IPS DF 19.7 (cell line): ENCODE measurements around the gene LEUTX.
"Not testable (repeated sequence)": the region's sequence is repeated elsewhere in the genome, so short reads cannot be mapped to it uniquely, and the experiment has no call there.

ENCODE experiments used
- DNase-seq: peaks from one replicate; pipeline ENCODE4 v3.0.0-alpha.2; 2013; ENCODE audit warnings: low read depth, low spot score

The LEUTX gene, protein sequence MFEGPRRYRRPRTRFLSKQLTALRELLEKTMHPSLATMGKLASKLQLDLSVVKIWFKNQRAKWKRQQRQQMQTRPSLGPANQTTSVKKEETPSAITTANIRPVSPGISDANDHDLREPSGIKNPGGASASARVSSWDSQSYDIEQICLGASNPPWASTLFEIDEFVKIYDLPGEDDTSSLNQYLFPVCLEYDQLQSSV

DNA sequence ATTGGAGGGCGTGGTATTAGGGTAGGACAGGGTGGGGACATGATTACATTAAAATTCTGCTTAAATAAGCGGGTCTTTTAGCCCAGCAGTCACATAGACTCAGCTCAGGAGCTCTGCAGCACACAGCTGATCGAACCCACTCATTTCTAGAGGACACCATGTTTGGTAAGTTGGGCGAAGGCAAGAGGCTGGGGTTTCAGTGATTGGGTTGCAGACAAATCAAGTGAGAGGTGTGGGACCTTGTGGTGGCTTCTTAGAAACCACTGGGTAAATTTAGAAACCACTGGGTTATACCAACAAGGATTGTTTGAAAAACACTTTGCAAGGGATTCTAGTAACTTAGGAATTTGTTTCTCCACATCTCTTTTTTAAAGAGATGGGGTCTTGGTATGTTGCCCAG lies at the start of gene LEUTX:
Gene LEUTX (plus strand): TSS at position 92 of the 400 bp plus-strand sequence. CDS start 67 bp downstream, at position 159.
- DNase-seq, result no peak

DNA sequence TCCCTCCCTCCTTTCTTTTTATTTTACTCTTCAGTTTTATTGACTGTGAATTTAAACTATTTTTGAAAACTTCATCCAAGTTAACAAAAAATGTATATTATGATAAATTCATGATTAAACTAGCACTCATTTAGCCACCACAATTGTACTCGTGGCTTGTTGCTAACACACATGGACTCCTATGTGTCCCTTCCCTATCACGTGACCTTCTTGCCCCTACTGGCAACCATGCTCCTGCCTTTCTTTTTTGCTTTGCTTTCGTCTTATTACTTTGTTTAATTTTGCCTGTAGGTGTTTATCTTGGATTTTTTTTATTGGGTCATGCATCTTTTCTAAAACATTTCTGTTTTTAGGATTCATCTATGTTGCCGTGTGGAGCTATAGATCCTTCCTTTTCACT lies 49.1 kb upstream of the LEUTX start:
- DNase-seq, result no peak

DNA sequence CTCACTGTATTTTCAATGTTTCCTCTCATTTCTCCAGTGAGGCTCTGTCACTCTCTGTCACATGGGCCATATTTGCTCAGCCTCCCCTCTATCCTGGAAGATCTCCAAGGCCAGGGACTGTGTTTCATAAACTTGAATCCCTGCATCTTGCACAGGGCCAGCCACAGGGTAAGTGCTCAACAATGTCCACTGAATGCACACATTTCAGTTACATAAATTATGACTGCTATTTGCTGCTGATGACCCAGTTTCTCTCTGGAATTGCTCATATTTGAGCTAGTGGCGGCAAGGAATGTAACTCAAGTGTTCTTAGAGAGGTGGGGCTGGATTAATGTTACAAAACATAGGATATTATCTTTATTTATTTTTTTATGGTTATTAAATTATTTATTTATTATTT lies 47.0 kb upstream of the LEUTX start:
- DNase-seq, result no peak

DNA sequence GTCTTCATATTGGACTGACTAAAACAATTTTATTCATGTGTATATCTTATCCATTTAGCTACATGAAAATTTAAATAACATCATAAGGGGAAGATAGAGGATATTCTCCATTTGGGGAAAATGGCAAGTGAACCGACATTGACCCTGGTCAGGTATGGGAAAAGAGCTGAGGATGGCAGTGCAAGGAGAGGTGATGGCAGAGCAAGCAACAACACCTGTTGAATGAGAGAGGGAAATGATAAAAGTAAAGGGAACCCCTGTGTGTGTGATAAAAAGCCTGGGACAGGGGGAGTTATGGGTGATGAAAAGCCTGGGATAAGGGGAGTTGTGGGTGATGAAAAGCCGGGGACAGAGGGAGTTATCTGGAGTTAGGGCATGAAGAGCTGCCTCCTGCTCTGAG lies 44.8 kb upstream of the LEUTX start:
- no peak for DNase-seq

DNA sequence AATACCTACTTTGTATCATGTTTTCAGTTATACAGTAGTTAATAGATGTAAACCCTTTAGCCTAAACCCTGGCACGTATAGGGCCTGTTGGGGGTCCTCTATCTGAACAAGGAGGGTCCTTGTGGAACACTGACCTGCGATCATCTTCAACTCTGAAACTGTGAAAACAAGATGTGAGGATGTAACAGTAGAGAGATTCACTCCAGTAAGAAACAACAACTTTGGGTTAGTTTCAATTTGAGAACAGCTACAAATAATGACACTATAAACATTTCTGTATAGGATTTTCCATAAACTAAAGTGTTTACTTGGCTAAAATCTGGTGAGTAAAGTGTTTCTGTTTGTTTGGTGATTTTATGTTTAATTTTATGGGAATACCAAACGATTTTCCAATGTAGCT lies 43.0 kb upstream of the LEUTX start:
- DNase-seq, result no peak

DNA sequence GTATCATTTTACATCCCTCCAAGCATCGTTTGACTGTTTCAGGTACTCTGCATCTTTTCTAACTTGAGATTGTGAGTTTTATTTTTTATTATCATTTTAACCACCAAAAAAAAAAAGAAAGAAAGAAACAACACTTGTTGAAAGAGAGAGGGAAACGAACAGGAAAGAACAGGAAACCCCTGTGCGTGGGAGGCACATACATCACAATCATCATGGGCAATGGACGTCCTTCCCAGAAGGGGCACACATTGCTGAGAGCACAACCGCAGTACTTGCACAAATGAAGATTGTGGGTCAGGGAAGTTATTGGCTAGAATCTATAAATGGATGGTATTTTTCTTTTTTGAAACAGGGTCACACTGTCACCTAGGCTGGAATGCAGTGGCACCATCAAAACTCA lies 42.6 kb upstream of the LEUTX start:
- no peak for DNase-seq

DNA sequence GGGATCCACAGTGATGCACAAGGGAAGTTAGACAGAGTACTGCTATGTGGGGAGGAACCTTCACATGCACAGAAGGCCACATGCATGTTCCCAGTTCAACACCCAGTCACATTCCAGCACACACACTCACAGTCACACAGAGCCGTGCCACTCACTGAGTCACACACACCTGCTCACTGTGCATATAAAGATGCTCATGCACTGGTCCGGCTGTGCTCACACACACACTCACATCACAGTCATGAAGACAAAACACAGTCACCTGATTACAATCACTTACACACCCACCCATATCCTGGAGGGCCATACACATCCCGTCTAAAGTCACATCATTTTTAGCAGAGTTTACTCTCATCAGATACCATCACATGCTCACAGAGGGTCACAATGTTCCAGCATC lies 41.3 kb upstream of the LEUTX start:
- no peak for DNase-seq

DNA sequence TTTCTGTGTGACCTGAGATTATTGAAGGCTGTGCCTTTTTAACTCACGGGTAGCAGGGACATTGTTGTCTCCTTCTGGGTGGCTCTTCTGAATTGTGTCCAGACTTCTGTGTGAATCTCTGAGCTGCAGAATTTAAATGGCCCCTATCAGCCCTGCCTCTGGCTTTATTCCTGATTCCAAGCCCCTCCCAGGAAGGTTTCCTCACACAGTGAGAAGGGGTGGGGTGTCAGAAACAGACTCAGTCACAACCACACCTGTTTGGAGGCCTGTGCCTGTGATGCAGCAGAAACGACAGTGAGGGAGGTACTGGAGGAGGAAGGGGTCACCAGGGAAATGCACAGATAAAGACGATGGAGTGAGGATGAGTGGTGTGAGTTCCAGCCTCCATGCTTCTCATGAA lies 40.8 kb upstream of the LEUTX start, which contains the start of gene CLC:
Gene CLC (minus strand): TSS at position 139 of the 400 bp plus-strand sequence. CDS start 77 bp downstream, at position 62.
- DNase-seq, result no peak

DNA sequence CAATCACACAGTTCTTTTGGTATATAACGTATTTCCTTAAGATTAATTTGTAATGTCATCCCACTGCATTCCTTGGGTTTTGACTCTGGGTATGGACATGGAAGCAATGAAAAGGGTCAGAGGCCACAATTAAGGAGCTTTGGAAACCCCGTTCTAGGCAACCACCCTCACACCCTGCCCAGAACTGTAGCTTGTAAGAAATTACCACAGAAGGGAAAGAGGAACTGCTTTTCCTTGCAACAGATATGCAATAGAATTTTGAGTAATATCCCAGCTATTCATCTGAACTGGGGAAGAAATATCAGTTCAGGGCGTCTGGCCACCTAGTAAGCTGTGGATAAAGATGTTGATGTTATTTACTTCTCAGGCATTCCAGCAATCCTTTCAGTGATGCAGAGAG lies 39.8 kb upstream of the LEUTX start:
- no peak for DNase-seq

DNA sequence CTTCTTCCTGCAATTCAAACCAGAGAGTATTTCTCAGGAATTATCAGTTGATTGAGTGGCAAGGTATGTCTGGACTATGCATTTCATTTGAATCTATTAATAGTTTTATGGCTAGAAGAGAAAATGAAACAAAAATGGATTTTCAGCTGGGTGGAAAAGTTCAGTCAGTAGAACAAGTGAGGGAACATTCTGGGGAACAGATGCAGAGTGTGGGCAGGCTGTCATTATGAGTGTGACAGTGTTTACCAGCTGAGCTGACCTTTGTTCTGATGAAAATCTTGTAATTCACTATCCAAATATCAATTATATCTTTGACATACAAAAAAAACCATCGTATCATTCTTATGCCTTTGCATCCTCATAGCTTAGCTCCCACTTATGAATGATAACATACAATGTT lies 38.3 kb upstream of the LEUTX start:
- no peak for DNase-seq

DNA sequence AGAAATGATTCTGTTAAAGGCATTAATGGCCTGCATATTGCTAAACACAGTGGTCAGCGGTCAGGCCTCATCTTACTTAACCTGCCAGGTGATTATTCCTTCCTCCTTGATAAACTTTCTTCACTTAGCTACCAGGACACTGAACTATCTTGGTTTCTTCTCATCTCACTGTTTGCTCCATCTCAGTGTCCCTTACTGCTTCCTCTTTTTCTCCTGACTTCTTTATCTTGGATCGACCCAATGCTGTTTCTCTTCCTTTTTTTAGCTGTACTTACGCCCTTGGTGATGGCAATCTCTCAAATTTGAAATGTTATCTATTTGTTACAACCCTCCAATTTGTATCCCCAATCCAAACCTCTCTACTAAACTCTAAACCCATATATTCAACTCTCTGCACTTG lies 33.0 kb upstream of the LEUTX start:
- DNase-seq, result no peak

DNA sequence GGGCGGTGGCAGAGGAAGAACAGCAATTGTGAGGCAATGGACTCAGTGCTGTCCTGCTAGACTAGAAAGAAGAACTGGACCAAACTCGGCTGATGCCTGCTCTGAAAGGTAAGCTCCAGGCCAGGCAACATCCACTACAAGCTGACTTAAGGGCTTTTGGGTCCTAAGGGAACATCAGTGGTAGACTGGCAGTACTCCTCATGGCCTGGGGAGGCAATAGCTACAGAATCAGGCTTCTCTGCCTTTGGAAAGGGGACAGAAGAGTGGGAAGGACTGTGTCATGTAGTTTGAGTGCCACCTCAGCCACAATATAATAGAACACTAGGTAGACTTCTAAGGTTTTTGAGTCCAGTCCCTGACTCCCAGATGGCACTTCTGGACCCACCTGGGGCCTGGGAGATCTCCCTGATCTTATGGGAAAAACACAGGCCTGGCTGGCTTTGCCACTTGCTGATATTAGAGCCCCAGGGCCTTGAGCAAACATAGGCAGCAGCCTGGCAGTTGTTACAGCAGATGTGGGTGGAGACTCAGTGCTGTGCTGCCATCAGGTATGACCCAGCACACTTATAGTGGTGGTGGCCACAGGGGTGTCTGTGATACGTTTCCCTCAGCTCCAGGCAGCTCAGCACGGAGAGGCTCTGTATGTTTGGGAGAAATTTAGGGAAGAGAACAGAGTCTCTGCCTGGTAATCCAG lies 31.7 kb upstream of the LEUTX start:
- DNase-seq, result no peak

DNA sequence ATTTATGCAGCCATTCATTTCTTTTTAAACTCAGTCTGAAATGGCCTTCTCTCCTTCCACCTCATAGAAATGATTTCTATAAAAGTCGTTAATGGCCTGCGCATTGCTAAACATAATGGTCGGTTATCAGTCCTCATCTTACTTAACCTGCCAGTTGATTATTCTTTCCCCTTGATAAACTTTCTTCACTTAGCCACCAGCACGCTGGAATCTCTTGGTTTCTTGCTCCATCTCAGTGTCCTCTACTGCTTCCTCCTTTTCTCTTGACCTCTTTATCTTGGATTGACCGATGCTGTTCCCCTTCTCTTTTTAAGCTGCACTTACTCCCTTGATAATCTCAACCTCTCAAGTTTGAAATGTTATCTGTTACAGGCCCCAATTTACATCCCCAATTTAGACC lies 28.7 kb upstream of the LEUTX start:
- DNase-seq, result no peak

DNA sequence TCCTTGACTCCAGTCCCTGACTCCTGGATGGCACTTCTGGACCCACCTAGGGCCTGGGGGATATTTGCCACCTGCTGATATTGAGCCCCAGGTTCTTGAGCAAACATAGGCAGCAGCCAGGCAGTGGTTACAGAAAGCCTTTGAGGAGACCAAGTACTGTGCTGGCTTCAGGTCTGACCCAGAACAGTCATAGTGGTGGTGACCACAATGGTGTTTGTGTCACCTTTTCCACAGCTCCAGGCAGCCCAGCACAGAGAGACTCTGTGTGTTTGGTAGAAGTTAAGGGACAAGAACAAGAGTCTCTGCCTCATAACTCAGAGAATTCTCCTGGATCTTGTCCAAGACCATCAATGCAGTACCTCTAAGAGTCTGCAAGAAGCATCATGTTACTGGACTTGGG lies 26.3 kb upstream of the LEUTX start:
- no peak for DNase-seq

DNA sequence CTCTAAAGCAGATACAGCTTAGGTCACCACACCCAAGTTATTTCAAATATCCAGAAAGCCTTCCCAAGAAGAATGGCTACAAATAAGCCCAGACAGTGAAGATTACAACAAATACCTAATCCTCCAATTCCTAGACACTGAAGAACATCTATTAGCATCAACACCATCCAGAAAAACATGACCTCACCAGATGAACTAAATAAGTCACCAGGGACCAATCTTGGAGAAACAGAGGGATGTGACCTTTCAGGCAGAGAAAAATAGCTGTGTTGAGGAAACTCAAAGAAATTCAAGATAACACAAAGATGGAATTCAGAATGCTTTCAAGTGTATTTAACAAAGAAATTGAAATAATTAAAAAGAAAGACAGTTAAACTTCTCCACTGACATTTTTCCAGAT lies 25.9 kb upstream of the LEUTX start:
- no peak for DNase-seq

DNA sequence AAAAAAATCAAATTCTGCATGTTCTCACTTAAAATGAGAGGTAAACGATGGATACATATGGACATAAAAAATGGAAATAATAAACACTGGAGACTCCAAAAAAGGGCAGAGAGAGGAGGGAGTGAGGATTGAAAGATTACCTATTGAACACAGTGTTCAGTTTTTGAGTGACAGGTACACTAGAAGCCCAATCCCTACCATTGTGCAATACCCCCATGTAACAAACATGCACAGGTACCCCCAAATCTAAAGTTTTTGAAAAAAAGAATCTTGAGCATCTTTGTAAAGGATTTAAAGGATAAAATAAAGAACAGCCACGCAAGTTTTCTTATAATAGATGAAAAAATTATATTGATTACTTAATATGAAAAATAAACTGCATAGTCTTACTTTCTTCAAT lies 24.1 kb upstream of the LEUTX start:
- DNase-seq, result no peak

DNA sequence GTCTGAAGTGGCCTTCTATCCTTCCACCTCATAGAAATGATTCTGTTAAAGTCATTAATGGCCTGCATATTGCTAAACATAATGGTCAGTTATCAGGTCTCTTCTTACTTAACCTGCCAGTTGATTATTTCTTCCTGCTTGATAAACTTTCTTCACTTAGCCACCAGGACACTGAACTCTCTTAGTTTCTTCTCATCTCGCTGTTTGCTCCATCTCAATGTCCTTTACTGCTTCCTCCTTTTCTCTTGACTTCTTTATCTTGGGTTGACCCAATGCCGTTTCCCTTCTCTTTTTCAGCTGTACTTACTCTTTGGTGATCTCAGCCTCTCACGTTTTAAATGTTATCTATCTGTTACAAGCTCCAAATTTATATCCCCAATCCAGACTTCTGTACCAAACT lies 23.7 kb upstream of the LEUTX start:
- DNase-seq, result no peak

DNA sequence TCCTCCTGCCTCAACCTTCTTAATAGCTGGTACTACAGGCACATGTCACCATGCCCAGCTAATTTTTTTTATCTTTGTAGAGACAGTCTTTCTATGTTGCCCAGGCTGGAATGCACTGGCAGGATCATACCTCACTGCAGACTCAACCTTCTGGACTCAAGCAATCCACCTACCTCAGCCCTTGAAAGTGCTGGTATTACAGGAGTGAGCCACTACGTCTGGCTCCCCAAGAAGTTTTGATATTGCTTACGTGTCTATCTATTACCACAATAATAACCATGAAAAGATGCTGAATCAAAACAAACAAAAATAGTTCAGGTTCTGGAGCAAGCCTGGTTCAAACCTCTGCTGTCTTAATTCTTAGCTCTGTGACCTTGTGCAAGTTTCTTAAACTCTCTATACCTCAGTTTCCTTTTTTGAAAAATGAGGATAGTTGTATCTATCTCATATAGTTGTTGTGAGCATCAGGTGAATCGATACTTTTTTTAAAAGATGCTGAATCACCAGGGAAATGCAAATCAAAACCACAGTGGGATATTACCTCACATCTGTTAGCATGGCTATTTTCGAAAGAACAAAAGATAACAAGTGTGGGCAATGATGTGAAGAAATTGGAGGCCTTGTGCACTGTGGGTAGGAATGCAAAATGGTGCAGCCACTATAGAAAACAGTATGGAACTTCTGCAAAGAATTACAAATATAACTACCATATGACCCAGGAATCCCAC lies 19.0 kb upstream of the LEUTX start:
- no peak for DNase-seq

DNA sequence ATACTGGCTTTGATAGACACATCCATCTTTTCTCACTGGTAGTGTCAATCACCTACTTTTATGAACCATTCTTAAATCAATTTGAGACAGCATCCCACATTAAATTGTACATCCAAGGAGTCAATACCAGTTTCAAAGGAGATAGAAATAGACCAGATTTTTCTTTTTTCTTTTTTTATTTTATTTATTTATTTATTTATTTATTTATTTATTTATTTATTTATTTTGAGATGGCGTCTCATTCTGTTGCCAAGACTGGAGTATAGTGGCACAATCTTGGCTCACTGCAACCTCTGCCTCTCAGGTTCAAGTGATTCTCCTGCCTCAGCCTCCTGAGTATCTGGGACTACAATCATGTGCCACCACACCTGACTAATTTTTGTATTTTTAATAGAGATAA lies 16.8 kb upstream of the LEUTX start:
- DNase-seq, result not testable (repeated sequence)

DNA sequence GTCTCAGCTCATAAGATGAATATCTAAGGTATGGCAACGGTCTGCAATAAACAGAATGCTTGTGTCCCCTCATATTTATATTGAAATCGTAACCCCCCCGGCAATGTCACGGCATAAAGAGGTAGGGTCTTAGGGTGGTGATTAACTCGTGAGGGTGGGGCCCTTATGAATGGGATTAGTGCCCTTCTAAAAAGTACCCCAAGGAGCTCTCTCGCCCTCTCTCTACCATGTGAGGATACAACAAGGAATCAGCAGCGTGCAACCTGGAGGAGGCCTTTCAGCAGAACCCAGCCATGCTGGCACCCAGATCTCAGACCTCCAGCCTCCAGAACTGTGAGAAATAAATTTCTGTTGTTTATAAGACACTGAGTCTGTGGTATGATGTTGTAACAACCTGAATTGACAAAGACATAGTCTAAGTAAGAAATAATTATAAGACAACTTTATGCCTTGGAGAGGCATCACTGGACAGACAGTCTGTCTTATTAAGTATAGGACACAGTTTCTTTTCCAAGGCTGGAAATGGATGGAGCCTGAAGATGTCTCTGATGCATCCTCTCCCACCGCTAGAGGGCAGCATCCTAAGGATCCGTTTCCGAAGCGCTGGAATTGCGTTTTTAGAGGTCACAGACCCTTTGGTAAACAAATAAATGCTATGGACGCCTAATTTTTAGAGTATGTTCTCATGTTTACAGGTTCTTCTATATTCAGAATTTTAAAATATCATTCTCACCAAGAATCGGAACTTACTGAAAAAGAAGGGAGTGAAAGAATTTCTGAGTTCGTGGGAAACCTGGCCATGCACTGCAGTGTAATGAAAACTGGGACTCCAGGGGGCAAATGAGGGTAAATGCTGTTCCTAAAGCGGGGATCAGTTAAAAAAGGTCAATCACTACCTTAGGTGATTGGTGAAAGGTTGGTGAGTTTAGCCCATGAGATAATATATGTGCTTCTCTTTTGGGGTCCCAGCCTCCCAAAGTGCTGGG lies 13.3 kb upstream of the LEUTX start:
- DNase-seq, result no peak

DNA sequence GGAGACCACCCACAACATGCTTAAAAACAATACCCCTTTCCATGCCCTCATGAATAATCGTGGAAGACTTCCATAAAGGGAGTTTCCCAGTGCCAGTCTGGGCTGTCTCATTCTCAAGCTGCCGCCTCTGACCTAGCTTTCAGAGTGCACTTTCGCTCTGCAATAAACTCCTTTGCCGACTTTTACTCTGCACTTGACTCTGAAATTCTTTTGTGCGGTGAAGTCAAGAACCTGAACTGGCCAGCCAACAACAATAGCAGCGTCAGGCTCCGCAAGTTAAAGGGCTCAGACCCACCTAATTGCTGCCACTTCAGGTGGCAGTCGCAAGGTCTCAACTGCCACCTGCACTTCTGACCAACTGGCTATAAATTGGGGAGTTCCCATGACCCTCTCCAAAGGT lies 10.3 kb upstream of the LEUTX start:
- DNase-seq, result no peak

DNA sequence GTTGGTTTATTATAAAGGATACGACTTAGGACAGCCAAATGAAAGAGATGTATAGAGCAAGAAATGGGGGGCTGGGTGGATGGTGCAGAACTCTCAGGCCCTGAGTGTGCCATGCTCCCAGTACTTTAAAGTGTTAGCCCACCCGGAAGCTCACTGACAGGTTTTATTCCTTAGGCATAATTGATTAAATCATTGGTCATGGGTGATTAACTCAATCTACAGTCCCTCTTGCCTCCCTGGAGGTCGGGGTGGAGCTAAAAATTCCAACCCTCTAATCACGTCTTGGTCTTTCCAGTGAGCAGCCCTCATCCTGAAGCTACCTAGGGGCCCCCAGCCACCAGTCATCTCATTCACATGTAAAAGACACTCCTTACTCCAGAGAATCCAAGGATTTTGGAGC lies 9.9 kb upstream of the LEUTX start:
- no peak for DNase-seq
